Testis (tissue), 2 donors: ENCODE results near the gene CCDC92B.

ENCODE experiments used
- POLR2A ChIP-seq: fragments of 450-650 bp; IDR thresholded peaks from one replicate; pipeline ENCODE4 v1.6.1; 2017; ENCODE audit warnings: antibody characterized with exemption, mild to moderate bottlenecking, moderate library complexity
- TF ChIP-seq, protein P1 (sequence below), 3 experiments: fragments of 450-650 bp in 2 of 3; fragments of 200-600 bp in 1 of 3; sonication (generic) in 1 of 3; IDR thresholded peaks; one replicate each; pipeline ENCODE4 v1.5.1; 2016 to 2019; ENCODE audit warnings: antibody characterized with exemption in 3 of 3, mild to moderate bottlenecking in 2 of 3, moderate library complexity in 1 of 3

DNA sequence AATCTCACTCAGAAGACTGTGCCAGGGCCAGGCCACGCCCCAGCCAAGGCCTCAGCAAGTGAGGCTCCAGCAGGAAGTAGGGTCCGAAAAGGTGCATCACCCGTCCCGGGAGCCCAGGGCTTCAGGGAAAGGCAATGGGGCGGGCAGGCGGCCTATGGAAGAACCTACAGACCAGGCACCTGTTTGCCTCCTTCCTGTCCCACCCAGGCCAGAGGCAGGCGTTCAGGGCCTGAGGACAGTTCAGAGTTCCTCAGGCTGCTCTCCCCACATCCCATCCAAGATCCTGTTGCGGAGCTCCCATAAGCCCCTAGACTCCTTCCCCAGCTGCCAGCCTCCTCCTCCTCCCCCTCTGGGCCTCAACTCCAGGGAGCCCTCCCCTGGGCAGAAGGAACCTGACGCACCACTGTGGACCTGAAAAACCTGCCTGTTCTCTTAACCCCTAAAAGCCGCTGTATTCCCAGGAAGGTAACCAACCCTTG, 40.2 kb downstream of the CCDC92B start:
- TF ChIP-seq, protein P1, sequence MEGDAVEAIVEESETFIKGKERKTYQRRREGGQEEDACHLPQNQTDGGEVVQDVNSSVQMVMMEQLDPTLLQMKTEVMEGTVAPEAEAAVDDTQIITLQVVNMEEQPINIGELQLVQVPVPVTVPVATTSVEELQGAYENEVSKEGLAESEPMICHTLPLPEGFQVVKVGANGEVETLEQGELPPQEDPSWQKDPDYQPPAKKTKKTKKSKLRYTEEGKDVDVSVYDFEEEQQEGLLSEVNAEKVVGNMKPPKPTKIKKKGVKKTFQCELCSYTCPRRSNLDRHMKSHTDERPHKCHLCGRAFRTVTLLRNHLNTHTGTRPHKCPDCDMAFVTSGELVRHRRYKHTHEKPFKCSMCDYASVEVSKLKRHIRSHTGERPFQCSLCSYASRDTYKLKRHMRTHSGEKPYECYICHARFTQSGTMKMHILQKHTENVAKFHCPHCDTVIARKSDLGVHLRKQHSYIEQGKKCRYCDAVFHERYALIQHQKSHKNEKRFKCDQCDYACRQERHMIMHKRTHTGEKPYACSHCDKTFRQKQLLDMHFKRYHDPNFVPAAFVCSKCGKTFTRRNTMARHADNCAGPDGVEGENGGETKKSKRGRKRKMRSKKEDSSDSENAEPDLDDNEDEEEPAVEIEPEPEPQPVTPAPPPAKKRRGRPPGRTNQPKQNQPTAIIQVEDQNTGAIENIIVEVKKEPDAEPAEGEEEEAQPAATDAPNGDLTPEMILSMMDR (IDR thresholded peaks at IDR 0.05) = no peak
- no peak for TF ChIP-seq POLR2A
